Panc1 (cell line): ENCODE results near the gene KANSL2. TPM values are rescaled to one million over a fixed set of nuclear protein-coding genes. Genes with fewer than 3 reads are reported as not detected.
"Not testable (repeated sequence)": the region's sequence is repeated elsewhere in the genome, so short reads cannot be mapped to it uniquely, and the experiment has no call there.

ENCODE experiments used
- ATAC-seq: fragments of 200-7000 bp; cut with Tn5 transposase; 2 replicates; pipeline ENCODE4 v1.9.1; 2020; ENCODE audit warnings: mild to moderate bottlenecking, moderate library complexity
- BruUV-seq: library from RNA; stranded (reverse); fragments of 400-500 nt; replicated peaks from 2 replicates; lab custom pipeline; 2021; lab: Mats Ljungman, UMichigan
- CTCF ChIA-PET: fragments of 300-600 bp; sonication (Branson Sonifier 250); formaldehyde crosslinking; loops from one replicate; lab custom pipeline; 2022; ENCODE audit warnings: antibody characterized with exemption; lab: Charles Lee
- POLR2A ChIA-PET: fragments of 300-600 bp; sonication (Branson Sonifier 250); formaldehyde crosslinking; loops from one replicate; lab custom pipeline; 2022; ENCODE audit warnings: antibody characterized with exemption; lab: Charles Lee
- DNase-seq: peaks from one replicate; pipeline ENCODE4 v3.0.0-alpha.2; 2010; ENCODE audit warnings: low read depth, low spot score
- H3K27ac ChIP-seq: 2 replicates; pipeline ENCODE4 v1.5.1; 2011; ENCODE audit warnings: mild to moderate bottlenecking, low read length, inconsistent platforms
- H3K27me3 ChIP-seq: fragments of 200-500 bp; sonication (Bioruptor generic); 2 replicates; pipeline ENCODE4 v1.6.0; 2014; ENCODE audit warnings: low read length, inconsistent platforms; ENCODE audit not compliant: control insufficient read depth, insufficient read depth
- H3K36me3 ChIP-seq: fragments of 200-500 bp; sonication (Bioruptor generic); 2 replicates; pipeline ENCODE4 v1.5.1; 2014; ENCODE audit warnings: inconsistent platforms, mild to moderate bottlenecking, low read length, moderate library complexity; ENCODE audit not compliant: control insufficient read depth, insufficient read depth
- H3K4me1 ChIP-seq: 2 replicates; pipeline ENCODE4 v1.5.1; 2011; ENCODE audit warnings: inconsistent platforms, mild to moderate bottlenecking, low read length, moderate library complexity; ENCODE audit not compliant: control insufficient read depth, insufficient read depth
- H3K4me3 ChIP-seq, 2 experiments: 2 replicates each; pipeline ENCODE4 v1.5.1; 2011 to 2012; ENCODE audit warnings: low read depth in 2 of 2, low read length in 2 of 2, mild to moderate bottlenecking in 2 of 2, inconsistent platforms in 1 of 2, moderate library complexity in 1 of 2
- H3K9me3 ChIP-seq: fragments of 200-500 bp; sonication (Bioruptor generic); 2 replicates; pipeline ENCODE4 v1.5.1; 2014; ENCODE audit warnings: low read depth, mild to moderate bottlenecking, inconsistent platforms, low read length, moderate library complexity; ENCODE audit not compliant: control insufficient read depth, insufficient read depth
- POLR2AphosphoS5 ChIP-seq: IDR thresholded peaks from 2 replicates; pipeline ENCODE4 v1.6.1; 2012; ENCODE audit warnings: mild to moderate bottlenecking, low read depth, low read length, moderate library complexity
- SIN3A ChIP-seq: IDR thresholded peaks from 2 replicates; pipeline ENCODE4 v1.6.1; 2012; ENCODE audit warnings: low read depth, mild to moderate bottlenecking, low read length, moderate library complexity, borderline replicate concordance; ENCODE audit not compliant: insufficient read depth
- TCF7L2 ChIP-seq: IDR thresholded peaks from 2 replicates; pipeline ENCODE4 v1.6.1; 2011; ENCODE audit warnings: mild to moderate bottlenecking, low read depth, low read length, inconsistent platforms
- in situ Hi-C: cut with HindIII; loops from 2 replicates; pipeline ENCODE4 v1.10.0; 2016; ENCODE audit warnings: low sequenced_read_pairs, low pct_unique_long_range_greater_than_20kb
- intact Hi-C: fragments of 100-400 bp; cut with micrococcal nuclease; formaldehyde crosslinking; loops from one replicate; pipeline ENCODE4 v1.10.0; 2022; ENCODE audit not compliant: unreplicated experiment
- total RNA-seq: library from RNA; stranded (reverse); gene quantifications from one replicate; pipeline ENCODE4 v1.2.1, GENCODE V29; 2021; ENCODE audit not compliant: unreplicated experiment
- TF ChIP-seq, protein P1 (sequence below): fragments of 450-650 bp; IDR thresholded peaks from 2 replicates; pipeline ENCODE4 v1.5.1; 2017; ENCODE audit warnings: mild to moderate bottlenecking
- TF ChIP-seq, protein P2 (sequence below), 2 experiments: IDR thresholded peaks; 2 replicates each; pipeline ENCODE4 v1.6.1; 2011 to 2012; ENCODE audit warnings: low read depth in 2 of 2, control low read depth in 1 of 2, low read length in 1 of 2, mild to moderate bottlenecking in 1 of 2, moderate library complexity in 1 of 2; ENCODE audit not compliant: insufficient read depth in 1 of 2

Gene KANSL2
- total RNA-seq, 1 experiment from 2014 or later = 36.9 TPM

DNA sequence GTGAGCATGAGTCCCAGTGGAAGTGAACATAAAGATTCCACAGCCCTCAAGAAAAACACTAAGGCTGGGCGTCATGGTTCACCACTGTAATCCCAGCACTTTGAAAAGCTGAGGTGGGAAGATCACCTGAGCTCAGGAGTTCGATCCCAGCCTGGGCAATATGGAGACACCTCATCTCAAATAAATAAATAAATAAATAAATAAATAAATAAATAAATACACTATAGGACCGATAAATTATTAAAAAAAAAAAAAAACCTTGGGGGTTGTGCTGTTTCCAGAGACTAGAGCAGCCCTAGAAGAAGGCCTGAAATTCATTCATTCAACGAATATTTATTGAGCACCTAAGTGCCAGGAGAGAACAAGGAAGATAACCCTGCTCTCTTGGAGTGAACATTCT is 1.5 kb upstream of the KANSL2 start:
- Histone ChIP-seq H3K4me1 (peaks cover 19% of the 10 kb centered on the region), H3K9me3 (no peaks in the 10 kb centered on the region), H3K27me3 (no peaks in the 10 kb centered on the region), H3K4me3 (no peak overlapping the region), H3K27ac (no peak overlapping the region), H3K36me3 (peaks cover 16% of the 10 kb centered on the region)
- intact Hi-C loops (no loop called here), in situ Hi-C loops (no loop called here)
- ChIA-PET POLR2A (no interaction called here), CTCF (no interaction called here)
- ATAC-seq = no peak
- BruUV-seq = no TSS peak
- no peak for DNase-seq
- no peak for TF ChIP-seq POLR2AphosphoS5
- TF ChIP-seq, protein P1, sequence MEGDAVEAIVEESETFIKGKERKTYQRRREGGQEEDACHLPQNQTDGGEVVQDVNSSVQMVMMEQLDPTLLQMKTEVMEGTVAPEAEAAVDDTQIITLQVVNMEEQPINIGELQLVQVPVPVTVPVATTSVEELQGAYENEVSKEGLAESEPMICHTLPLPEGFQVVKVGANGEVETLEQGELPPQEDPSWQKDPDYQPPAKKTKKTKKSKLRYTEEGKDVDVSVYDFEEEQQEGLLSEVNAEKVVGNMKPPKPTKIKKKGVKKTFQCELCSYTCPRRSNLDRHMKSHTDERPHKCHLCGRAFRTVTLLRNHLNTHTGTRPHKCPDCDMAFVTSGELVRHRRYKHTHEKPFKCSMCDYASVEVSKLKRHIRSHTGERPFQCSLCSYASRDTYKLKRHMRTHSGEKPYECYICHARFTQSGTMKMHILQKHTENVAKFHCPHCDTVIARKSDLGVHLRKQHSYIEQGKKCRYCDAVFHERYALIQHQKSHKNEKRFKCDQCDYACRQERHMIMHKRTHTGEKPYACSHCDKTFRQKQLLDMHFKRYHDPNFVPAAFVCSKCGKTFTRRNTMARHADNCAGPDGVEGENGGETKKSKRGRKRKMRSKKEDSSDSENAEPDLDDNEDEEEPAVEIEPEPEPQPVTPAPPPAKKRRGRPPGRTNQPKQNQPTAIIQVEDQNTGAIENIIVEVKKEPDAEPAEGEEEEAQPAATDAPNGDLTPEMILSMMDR = no peak
- TF ChIP-seq, protein P2, sequence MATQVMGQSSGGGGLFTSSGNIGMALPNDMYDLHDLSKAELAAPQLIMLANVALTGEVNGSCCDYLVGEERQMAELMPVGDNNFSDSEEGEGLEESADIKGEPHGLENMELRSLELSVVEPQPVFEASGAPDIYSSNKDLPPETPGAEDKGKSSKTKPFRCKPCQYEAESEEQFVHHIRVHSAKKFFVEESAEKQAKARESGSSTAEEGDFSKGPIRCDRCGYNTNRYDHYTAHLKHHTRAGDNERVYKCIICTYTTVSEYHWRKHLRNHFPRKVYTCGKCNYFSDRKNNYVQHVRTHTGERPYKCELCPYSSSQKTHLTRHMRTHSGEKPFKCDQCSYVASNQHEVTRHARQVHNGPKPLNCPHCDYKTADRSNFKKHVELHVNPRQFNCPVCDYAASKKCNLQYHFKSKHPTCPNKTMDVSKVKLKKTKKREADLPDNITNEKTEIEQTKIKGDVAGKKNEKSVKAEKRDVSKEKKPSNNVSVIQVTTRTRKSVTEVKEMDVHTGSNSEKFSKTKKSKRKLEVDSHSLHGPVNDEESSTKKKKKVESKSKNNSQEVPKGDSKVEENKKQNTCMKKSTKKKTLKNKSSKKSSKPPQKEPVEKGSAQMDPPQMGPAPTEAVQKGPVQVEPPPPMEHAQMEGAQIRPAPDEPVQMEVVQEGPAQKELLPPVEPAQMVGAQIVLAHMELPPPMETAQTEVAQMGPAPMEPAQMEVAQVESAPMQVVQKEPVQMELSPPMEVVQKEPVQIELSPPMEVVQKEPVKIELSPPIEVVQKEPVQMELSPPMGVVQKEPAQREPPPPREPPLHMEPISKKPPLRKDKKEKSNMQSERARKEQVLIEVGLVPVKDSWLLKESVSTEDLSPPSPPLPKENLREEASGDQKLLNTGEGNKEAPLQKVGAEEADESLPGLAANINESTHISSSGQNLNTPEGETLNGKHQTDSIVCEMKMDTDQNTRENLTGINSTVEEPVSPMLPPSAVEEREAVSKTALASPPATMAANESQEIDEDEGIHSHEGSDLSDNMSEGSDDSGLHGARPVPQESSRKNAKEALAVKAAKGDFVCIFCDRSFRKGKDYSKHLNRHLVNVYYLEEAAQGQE (IDR thresholded peaks at IDR 0.05; ENCODE audit: insufficient read depth in 1 of 2, low read depth in 2 of 2, low read length in 1 of 2) = no peak

DNA sequence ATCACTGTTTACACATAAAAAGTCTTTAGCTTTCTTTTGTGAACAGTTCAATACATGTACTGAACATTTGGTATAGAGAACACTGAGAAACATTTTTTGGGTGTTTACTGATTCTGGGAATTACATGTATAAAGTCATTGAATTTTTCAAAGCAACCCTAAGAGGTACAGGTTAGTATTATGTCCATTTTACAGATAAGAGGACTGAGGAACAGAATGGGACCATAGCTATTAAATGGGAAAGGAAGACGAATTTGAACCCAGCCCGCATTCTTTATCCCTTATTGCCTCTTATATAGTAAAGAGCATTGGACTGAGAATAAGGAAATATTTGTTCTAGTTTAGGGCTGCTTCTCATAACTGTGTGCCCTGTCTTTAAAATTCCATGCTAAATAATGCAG is 889 bp upstream of the KANSL2 start:
- ChIA-PET POLR2A (interaction anchor here (0.6 kb wide), 1 partner anchor 652 kb away, joined by 3 read pairs; no protein-coding TSS in a partner anchor), CTCF (interaction anchor here (0.5 kb wide), 1 partner anchor 632 kb away, joined by 3 read pairs; no protein-coding TSS in a partner anchor)
- ATAC-seq = no peak
- Histone ChIP-seq H3K4me1 (peaks cover 20% of the 10 kb centered on the region), H3K9me3 (no peaks in the 10 kb centered on the region), H3K4me3 (peak overlapping the region; percentile 95 to 98), H3K27me3 (no peaks in the 10 kb centered on the region), H3K36me3 (peaks cover 22% of the 10 kb centered on the region), H3K27ac (peak overlapping the region; percentile 63)
- in situ Hi-C loops (no loop called here), intact Hi-C loops (no loop called here)
- DNase-seq = no peak
- no TSS peak for BruUV-seq
- TF ChIP-seq, protein P2 (IDR thresholded peaks at IDR 0.05; ENCODE audit: insufficient read depth in 1 of 2, low read depth in 2 of 2, low read length in 1 of 2) = no peak
- no peak for TF ChIP-seq TCF7L2
- TF ChIP-seq SIN3A = no peak
- no peak for TF ChIP-seq POLR2AphosphoS5
- TF ChIP-seq, protein P1 = no peak

DNA sequence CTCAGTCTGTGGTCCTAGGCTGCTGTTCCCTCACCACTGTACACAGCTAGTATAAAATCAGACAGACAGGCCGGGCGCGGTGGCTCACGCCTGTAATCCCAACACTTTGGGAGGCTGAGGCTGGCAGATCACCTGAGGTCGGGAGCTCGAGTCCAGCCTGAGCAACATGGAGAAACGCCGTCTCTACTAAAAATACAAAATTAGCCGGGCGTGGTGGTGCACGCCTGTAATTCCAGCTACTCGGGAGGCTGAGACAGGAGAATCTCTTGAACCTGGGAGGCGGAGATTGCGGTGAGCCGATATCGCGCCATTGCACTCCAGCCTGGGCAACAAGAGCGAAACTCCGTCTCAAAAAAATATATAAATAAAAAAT is 481 bp upstream of the KANSL2 start:
- CTCF ChIA-PET = interaction anchor here (0.5 kb wide), 1 partner anchor 631 kb away, joined by 3 read pairs; no protein-coding TSS in a partner anchor
- POLR2A ChIA-PET = interaction anchor here (0.6 kb wide), 1 partner anchor 652 kb away, joined by 3 read pairs; no protein-coding TSS in a partner anchor
- H3K4me1 ChIP-seq = peaks cover 20% of the 10 kb centered on the region
- in situ Hi-C loops, DNase-seq, intact Hi-C loops, H3K27me3 ChIP-seq, BruUV-seq, H3K9me3 ChIP-seq: not testable (repeated sequence)
- peak; percentile 26 for ATAC-seq
- peak overlapping the region; percentile 63 for H3K27ac ChIP-seq
- H3K4me3 ChIP-seq = peak overlapping the region; percentile 95 to 98
- peaks cover 22% of the 10 kb centered on the region for H3K36me3 ChIP-seq
